WI38 (cell line): ENCODE results near the gene ARL2BP.
"Not testable (repeated sequence)": the region's sequence is repeated elsewhere in the genome, so short reads cannot be mapped to it uniquely, and the experiment has no call there.

Experiments
- H3K4me3 ChIP-seq: 2 replicates; pipeline ENCODE4 v1.5.1; 2011; ENCODE audit warnings: low read depth, mild to moderate bottlenecking, control low read depth, low read length
- TF ChIP-seq, protein P1 (sequence below): IDR thresholded peaks from 2 replicates; pipeline ENCODE4 v1.5.1; 2012; ENCODE audit warnings: low read depth, mild to moderate bottlenecking, control low read depth, low read length

The ARL2BP gene

DNA sequence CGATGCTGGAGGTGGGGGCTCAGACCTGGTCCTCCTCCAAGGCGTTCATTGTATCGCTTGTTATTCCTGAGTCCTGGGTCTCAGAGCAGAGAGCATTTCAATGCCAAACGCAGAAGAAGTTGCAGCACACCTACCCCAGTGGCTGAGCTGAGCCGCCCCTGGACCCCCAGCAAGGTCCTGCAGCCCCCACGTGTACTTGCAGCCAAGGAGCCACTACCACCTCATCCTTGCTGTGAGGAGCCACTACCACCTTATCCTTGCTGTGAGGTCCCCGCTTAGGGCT, 25.9 kb downstream of the ARL2BP start:
- TF ChIP-seq, protein P1, sequence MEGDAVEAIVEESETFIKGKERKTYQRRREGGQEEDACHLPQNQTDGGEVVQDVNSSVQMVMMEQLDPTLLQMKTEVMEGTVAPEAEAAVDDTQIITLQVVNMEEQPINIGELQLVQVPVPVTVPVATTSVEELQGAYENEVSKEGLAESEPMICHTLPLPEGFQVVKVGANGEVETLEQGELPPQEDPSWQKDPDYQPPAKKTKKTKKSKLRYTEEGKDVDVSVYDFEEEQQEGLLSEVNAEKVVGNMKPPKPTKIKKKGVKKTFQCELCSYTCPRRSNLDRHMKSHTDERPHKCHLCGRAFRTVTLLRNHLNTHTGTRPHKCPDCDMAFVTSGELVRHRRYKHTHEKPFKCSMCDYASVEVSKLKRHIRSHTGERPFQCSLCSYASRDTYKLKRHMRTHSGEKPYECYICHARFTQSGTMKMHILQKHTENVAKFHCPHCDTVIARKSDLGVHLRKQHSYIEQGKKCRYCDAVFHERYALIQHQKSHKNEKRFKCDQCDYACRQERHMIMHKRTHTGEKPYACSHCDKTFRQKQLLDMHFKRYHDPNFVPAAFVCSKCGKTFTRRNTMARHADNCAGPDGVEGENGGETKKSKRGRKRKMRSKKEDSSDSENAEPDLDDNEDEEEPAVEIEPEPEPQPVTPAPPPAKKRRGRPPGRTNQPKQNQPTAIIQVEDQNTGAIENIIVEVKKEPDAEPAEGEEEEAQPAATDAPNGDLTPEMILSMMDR: no peak

GRCh38 chr16:57271867-57272495, 26.9 kb downstream of the ARL2BP start:
- TF ChIP-seq, protein P1: no peak
- H3K4me3 ChIP-seq: no peak overlapping the region

More for the DNA sequence above, 25.9 kb downstream of the ARL2BP start:
- no peak overlapping the region for H3K4me3 ChIP-seq

GRCh38 chr16:57273359-57273758, 28.3 kb downstream of the ARL2BP start:
- TF ChIP-seq, protein P1: no peak
- no peak overlapping the region for H3K4me3 ChIP-seq

GRCh38 chr16:57273826-57274225, 28.8 kb downstream of the ARL2BP start:
- H3K4me3 ChIP-seq: no peak overlapping the region
- TF ChIP-seq, protein P1: no peak

DNA sequence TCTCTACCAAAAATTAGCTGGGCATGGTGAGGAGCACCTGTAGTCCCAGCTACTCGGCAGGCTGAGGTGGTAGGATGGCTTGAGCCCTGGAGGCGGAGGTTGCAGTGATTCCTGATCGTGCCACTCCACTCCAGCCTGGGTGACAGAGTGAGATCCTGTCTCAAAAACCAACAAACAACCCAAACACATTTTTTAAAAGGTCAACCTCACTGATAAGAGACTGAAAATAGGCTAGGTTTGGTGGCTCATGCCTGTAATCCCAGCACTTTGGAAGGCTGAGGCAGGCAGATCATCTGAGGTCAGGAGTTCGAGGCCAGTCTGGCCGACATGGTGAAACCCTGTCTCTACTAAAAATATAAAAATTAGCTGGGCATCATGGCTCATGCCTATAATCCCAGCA, 30.9 kb downstream of the ARL2BP start:
- not testable (repeated sequence) for H3K4me3 ChIP-seq

GRCh38 chr16:57276596-57276995, 31.5 kb downstream of the ARL2BP start:
- no peak overlapping the region for H3K4me3 ChIP-seq
- TF ChIP-seq, protein P1: no peak

- H3K4me3 ChIP-seq: no peak overlapping the region
- TF ChIP-seq, protein P1: no peak
These were observed 32.5 kb downstream of the ARL2BP start for GRCh38 chr16:57277586-57277985.

GRCh38 chr16:57278494-57278893, 33.4 kb downstream of the ARL2BP start:
- TF ChIP-seq, protein P1: no peak
- no peak overlapping the region for H3K4me3 ChIP-seq
